ENCODE data around the gene NCAPD3. TPM values are rescaled to one million over a fixed set of nuclear protein-coding genes. Genes with fewer than 3 reads are reported as not detected.

Gene NCAPD3
- total and polyA plus RNA-seq, 9 of the 15 experiments (the other 6 are each of a cell fraction or from before 2014, with no cell fraction given), result 23.6 to 80.6 (median 58.6) TPM

DNA sequence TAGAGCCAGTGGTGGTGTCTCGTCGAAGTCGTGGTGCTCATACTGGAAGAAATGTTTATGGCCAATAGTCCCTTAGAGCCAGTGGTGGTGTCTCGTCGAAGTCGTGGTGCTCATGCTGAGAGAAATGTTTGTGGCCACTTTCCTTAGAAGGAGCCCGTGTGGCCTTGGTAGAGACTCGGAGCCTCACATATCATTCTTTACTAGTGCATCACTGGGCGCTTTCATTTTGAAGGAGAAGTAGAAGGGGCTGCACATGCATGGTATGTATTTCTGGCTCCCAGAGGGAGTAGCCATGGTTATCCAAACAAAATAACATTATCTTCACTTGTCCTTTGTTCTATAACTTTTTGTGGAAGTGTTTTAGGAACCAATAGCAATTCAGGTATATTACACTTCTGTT lies 85.4 kb downstream of the NCAPD3 start:
- Histone ChIP-seq H3K9ac (ENCODE audit: insufficient read depth in 1 of 2, low read depth in 2 of 2, low read length in 2 of 2) (no peak overlapping the region), H3K79me2 (ENCODE audit: control insufficient read depth, insufficient read depth, low read length) (no peaks in the 10 kb centered on the region), H3K27ac (ENCODE audit: extremely low read depth, low read depth, low read length) (no peak overlapping the region), H3K36me3 (ENCODE audit: control insufficient read depth, insufficient read depth, low read length) (no peaks in the 10 kb centered on the region), H3K9me1 (ENCODE audit: control insufficient read depth, insufficient read depth, low read length) (no peaks in the 10 kb centered on the region), H3K4me3 (no peak overlapping the region), H2AFZ (ENCODE audit: low read depth, low read length) (no peak overlapping the region), H3K9me3 (replicated peaks; ENCODE audit: control insufficient read depth, insufficient read depth, low read depth, low read length) (no peaks in the 10 kb centered on the region), H3K27me3 (ENCODE audit: control insufficient read depth in 2 of 2, insufficient read depth in 2 of 2, low read length in 2 of 2) (peaks cover 0 to 15% of the 10 kb centered on the region in 2 experiments; a peak in 3 of 5 replicates), H3K4me2 (ENCODE audit: insufficient read depth, low read length) (no peak overlapping the region), H3K4me1 (replicated peaks in 1 of 2; ENCODE audit: control insufficient read depth in 2 of 2, insufficient read depth in 2 of 2, low read length in 2 of 2) (no peaks in the 10 kb centered on the region), H4K20me1 (replicated peaks; ENCODE audit: control insufficient read depth, insufficient read depth, low read length) (no peaks in the 10 kb centered on the region)
- TF ChIP-seq NR4A1 (CRISPR knock-in tag; IDR thresholded peaks at IDR 0.05) (no peak), NR4A1 (tag; IDR thresholded peaks at IDR 0.05) (no peak), KLF6 (CRISPR knock-in tag; IDR thresholded peaks at IDR 0.05; ENCODE audit: borderline replicate concordance) (no peak), ZFP30 (CRISPR knock-in tag; IDR thresholded peaks at IDR 0.05; ENCODE audit: borderline replicate concordance) (no peak), ZKSCAN1 (IDR thresholded peaks at IDR 0.05; ENCODE audit: low read depth, low read length) (no peak), TSC22D4 (tag; IDR thresholded peaks at IDR 0.05) (no peak), ZNF583 (CRISPR knock-in tag; IDR thresholded peaks at IDR 0.05) (no peak), ZNF174 (CRISPR knock-in tag; IDR thresholded peaks at IDR 0.05) (no peak), FOSL1 (tag; conservative IDR thresholded peaks at IDR 0.05) (no peak), CBX1 (IDR thresholded peaks at IDR 0.05; ENCODE audit: low read depth) (no peak), NCOA4 (IDR thresholded peaks at IDR 0.05; ENCODE audit: partially characterized antibody) (no peak), DMBX1 (CRISPR knock-in tag; IDR thresholded peaks at IDR 0.05; ENCODE audit: borderline replicate concordance) (no peak), EZH2 (IDR thresholded peaks at IDR 0.05; ENCODE audit: borderline replicate concordance, low read depth, low read length) (no peak), SAFB (IDR thresholded peaks at IDR 0.05; ENCODE audit: borderline replicate concordance, low read depth, low read length) (no peak), ZFP36 (IDR thresholded peaks at IDR 0.05; ENCODE audit: low read depth, low read length, partially characterized antibody) (no peak), GABPB1 (CRISPR knock-in tag; IDR thresholded peaks at IDR 0.05) (no peak)
- TF ChIP-seq, protein P1, sequence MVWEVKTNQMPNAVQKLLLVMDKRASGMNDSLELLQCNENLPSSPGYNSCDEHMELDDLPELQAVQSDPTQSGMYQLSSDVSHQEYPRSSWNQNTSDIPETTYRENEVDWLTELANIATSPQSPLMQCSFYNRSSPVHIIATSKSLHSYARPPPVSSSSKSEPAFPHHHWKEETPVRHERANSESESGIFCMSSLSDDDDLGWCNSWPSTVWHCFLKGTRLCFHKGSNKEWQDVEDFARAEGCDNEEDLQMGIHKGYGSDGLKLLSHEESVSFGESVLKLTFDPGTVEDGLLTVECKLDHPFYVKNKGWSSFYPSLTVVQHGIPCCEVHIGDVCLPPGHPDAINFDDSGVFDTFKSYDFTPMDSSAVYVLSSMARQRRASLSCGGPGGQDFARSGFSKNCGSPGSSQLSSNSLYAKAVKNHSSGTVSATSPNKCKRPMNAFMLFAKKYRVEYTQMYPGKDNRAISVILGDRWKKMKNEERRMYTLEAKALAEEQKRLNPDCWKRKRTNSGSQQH (CRISPR knock-in tag; IDR thresholded peaks at IDR 0.05), result no peak
- TF ChIP-seq, protein P2, sequence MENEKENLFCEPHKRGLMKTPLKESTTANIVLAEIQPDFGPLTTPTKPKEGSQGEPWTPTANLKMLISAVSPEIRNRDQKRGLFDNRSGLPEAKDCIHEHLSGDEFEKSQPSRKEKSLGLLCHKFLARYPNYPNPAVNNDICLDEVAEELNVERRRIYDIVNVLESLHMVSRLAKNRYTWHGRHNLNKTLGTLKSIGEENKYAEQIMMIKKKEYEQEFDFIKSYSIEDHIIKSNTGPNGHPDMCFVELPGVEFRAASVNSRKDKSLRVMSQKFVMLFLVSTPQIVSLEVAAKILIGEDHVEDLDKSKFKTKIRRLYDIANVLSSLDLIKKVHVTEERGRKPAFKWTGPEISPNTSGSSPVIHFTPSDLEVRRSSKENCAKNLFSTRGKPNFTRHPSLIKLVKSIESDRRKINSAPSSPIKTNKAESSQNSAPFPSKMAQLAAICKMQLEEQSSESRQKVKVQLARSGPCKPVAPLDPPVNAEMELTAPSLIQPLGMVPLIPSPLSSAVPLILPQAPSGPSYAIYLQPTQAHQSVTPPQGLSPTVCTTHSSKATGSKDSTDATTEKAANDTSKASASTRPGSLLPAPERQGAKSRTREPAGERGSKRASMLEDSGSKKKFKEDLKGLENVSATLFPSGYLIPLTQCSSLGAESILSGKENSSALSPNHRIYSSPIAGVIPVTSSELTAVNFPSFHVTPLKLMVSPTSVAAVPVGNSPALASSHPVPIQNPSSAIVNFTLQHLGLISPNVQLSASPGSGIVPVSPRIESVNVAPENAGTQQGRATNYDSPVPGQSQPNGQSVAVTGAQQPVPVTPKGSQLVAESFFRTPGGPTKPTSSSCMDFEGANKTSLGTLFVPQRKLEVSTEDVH (IDR thresholded peaks at IDR 0.05; ENCODE audit: low read depth, partially characterized antibody), result no peak
- in situ Hi-C loops (cut with MboI), result no loop called here
- WGBS (ENCODE audit: insufficient coverage, low coverage, missing lambda C conversion rate), result 0% methylated on average over 8 of the region's 9 CpGs
- DNase-seq (ENCODE audit: extremely low read depth in 1 of 4, low spot score in 3 of 4) (no peak), FAIRE-seq (no peak), ATAC-seq (no peak)
- ChIA-PET POLR2A (no interaction called here), CTCF (ENCODE audit: low intra/inter-chr PET ratio) (no interaction called here)
- BruUV-seq (replicated peaks), result no TSS peak
- intact Hi-C loops (cut with micrococcal nuclease), result loop anchor here (2.0 to 5.0 kb wide), 2 partner anchors 208 to 1061 kb away; no protein-coding TSS in a partner anchor
